ENCODE data around the gene MYEOV. TPM values are rescaled to one million over a fixed set of nuclear protein-coding genes. Genes with fewer than 3 reads are reported as not detected.

MYEOV gene
- total and polyA plus RNA-seq, 4 donors, result 0.79 to 0.90 TPM; not detected in 2

DNA sequence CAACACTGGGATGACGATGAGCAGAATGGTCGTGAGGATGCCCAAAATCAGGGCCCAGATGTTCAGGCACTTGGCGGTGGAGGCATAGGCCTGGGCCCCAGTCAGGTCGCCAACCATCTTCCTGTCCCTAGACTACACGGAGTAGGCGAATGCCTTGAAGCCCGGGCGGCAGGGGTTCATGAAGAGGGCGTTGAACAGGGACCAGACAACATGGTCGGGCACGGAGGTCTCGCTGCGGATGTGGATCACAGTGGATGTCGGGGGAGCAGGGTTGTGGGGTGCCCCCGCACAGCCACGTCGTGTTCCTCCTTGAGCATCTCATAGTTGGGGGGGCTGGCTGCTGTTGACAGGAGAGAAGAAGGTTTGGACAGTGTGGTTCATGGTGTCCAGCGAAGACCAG is 9.5 kb downstream of the MYEOV start:
- no peak for DNase-seq (ENCODE audit: low spot score)
- H3K9me3 ChIP-seq (ENCODE audit: control insufficient read depth in 4 of 4, low read length in 3 of 4), result no peaks in the 10 kb centered on the region
- H3K4me3 ChIP-seq (ENCODE audit: low read depth in 1 of 3, low read length in 3 of 3), result no peak overlapping the region
- no peak overlapping the region for H3K9ac ChIP-seq (ENCODE audit: low read depth in 1 of 2, low read length in 2 of 2)
- WGBS, result 97% methylated on average over 18 of the region's 18 CpGs
- no peaks in the 10 kb centered on the region for H3K36me3 ChIP-seq (ENCODE audit: control insufficient read depth in 4 of 4, insufficient read depth in 3 of 4, low read depth in 1 of 4, low read length in 3 of 4)
- peaks cover 6 to 16% (median 10%) of the 10 kb centered on the region in 4 donors for H3K4me1 ChIP-seq (ENCODE audit: control insufficient read depth in 4 of 4, insufficient read depth in 4 of 4, low read length in 3 of 4)
- no peaks in the 10 kb centered on the region for H3K27me3 ChIP-seq (ENCODE audit: control insufficient read depth in 4 of 4, insufficient read depth in 4 of 4, low read length in 3 of 4)
- TF ChIP-seq FOXA1 (IDR thresholded peaks at IDR 0.05) (no peak), YY1 (IDR thresholded peaks at IDR 0.05) (no peak), RXRA (IDR thresholded peaks at IDR 0.05) (no peak), RAD21 (IDR thresholded peaks at IDR 0.05) (no peak), FOXA2 (IDR thresholded peaks at IDR 0.05) (no peak), TAF1 (conservative IDR thresholded peaks at IDR 0.05) (no peak), HNF4G (IDR thresholded peaks at IDR 0.05) (no peak), GABPA (IDR thresholded peaks at IDR 0.05 in 1 of 2, conservative IDR thresholded peaks at IDR 0.05 in 1 of 2) (no peak), HNF4A (conservative IDR thresholded peaks at IDR 0.05) (no peak), JUND (IDR thresholded peaks at IDR 0.05) (no peak), SP1 (IDR thresholded peaks at IDR 0.05) (no peak), NR2F2 (IDR thresholded peaks at IDR 0.05) (no peak), EGR1 (IDR thresholded peaks at IDR 0.05; ENCODE audit: low read depth in 2 of 2) (no peak)
- TF ChIP-seq, protein P1, sequence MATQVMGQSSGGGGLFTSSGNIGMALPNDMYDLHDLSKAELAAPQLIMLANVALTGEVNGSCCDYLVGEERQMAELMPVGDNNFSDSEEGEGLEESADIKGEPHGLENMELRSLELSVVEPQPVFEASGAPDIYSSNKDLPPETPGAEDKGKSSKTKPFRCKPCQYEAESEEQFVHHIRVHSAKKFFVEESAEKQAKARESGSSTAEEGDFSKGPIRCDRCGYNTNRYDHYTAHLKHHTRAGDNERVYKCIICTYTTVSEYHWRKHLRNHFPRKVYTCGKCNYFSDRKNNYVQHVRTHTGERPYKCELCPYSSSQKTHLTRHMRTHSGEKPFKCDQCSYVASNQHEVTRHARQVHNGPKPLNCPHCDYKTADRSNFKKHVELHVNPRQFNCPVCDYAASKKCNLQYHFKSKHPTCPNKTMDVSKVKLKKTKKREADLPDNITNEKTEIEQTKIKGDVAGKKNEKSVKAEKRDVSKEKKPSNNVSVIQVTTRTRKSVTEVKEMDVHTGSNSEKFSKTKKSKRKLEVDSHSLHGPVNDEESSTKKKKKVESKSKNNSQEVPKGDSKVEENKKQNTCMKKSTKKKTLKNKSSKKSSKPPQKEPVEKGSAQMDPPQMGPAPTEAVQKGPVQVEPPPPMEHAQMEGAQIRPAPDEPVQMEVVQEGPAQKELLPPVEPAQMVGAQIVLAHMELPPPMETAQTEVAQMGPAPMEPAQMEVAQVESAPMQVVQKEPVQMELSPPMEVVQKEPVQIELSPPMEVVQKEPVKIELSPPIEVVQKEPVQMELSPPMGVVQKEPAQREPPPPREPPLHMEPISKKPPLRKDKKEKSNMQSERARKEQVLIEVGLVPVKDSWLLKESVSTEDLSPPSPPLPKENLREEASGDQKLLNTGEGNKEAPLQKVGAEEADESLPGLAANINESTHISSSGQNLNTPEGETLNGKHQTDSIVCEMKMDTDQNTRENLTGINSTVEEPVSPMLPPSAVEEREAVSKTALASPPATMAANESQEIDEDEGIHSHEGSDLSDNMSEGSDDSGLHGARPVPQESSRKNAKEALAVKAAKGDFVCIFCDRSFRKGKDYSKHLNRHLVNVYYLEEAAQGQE (IDR thresholded peaks at IDR 0.05), result no peak
- TF ChIP-seq, protein P2, sequence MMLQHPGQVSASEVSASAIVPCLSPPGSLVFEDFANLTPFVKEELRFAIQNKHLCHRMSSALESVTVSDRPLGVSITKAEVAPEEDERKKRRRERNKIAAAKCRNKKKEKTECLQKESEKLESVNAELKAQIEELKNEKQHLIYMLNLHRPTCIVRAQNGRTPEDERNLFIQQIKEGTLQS (IDR thresholded peaks at IDR 0.05), result no peak
- TF ChIP-seq, protein P3, sequence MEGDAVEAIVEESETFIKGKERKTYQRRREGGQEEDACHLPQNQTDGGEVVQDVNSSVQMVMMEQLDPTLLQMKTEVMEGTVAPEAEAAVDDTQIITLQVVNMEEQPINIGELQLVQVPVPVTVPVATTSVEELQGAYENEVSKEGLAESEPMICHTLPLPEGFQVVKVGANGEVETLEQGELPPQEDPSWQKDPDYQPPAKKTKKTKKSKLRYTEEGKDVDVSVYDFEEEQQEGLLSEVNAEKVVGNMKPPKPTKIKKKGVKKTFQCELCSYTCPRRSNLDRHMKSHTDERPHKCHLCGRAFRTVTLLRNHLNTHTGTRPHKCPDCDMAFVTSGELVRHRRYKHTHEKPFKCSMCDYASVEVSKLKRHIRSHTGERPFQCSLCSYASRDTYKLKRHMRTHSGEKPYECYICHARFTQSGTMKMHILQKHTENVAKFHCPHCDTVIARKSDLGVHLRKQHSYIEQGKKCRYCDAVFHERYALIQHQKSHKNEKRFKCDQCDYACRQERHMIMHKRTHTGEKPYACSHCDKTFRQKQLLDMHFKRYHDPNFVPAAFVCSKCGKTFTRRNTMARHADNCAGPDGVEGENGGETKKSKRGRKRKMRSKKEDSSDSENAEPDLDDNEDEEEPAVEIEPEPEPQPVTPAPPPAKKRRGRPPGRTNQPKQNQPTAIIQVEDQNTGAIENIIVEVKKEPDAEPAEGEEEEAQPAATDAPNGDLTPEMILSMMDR (IDR thresholded peaks at IDR 0.05; ENCODE audit: low read depth, low read length, missing input control), result no peak
- TF ChIP-seq, protein P4, sequence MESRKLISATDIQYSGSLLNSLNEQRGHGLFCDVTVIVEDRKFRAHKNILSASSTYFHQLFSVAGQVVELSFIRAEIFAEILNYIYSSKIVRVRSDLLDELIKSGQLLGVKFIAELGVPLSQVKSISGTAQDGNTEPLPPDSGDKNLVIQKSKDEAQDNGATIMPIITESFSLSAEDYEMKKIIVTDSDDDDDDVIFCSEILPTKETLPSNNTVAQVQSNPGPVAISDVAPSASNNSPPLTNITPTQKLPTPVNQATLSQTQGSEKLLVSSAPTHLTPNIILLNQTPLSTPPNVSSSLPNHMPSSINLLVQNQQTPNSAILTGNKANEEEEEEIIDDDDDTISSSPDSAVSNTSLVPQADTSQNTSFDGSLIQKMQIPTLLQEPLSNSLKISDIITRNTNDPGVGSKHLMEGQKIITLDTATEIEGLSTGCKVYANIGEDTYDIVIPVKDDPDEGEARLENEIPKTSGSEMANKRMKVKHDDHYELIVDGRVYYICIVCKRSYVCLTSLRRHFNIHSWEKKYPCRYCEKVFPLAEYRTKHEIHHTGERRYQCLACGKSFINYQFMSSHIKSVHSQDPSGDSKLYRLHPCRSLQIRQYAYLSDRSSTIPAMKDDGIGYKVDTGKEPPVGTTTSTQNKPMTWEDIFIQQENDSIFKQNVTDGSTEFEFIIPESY (IDR thresholded peaks at IDR 0.05), result no peak
- TF ChIP-seq, protein P5, sequence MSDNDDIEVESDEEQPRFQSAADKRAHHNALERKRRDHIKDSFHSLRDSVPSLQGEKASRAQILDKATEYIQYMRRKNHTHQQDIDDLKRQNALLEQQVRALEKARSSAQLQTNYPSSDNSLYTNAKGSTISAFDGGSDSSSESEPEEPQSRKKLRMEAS (IDR thresholded peaks at IDR 0.05), result no peak
- H3K27ac ChIP-seq (ENCODE audit: low read depth in 1 of 2, low read length in 2 of 2), result no peak overlapping the region
